Measurements from ENCODE around the gene OR56B4.

Gene OR56B4

GRCh38 chr11:6151117-6151516 lies 43.6 kb downstream of the OR56B4 start:
- DNase-seq (ENCODE audit: low read depth) = no peak

DNA sequence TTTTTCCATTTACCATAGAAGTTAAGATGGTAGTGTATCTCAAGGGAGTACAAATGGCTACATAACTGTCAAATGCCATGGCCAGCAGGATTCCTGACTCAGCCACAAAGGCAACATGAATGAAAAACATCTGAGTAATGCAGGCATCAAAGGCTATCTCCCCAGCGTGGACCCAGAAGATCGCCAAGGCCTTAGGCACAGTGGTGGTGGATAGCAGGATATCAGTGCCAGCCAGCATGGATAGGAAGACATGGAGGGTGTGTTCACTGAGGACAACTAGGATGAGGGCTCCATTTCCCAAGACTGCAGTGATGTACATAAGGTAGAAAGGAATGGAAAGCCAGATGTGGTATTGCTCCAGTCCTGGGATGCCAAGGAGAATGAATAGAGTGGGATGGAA lies 44.6 kb downstream of the OR56B4 start:
- DNase-seq (ENCODE audit: low read depth) = no peak

DNA sequence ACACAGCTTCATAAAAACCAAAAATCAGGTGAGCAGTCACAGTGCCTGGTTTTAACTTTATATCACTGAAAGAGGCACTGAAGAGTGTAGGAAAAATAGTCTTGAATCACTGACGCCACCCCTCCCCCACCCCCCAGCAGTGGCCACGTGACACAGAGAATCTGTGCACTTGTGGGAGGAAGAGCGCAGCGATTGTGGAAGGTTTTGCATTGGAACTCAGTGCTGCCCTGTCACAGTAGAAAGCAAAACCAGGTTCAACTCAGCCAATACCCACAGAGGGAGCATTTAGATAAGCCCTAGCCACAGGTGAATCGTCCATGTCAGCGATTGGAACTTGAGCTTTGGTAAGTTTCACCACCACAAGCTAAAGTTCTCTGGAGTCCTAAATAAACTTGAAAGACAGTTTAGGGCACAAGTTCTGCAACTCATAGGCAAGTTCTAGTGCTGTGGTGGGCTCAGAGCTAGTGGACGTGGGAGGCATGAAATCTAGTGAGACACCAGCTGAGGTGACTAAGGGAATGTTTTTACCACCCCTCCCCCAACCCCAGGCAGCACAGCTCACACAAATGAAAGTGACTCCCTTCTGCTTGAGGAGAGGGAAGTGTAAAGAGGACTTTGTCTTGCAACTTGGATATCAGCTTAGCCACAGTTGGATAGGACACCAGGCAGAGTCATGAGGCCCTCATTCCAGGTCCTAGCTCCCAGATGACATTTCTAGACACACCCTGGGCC lies 49.3 kb downstream of the OR56B4 start:
- DNase-seq (ENCODE audit: low read depth) = no peak

Measured in stimulated activated CD8-positive, alpha-beta memory T cell treated with anti-CD3 and anti-CD28 coated beads, Interleukin-12 subunit alpha, Interleukin-12 subunit beta, amount 100 ng/mL, for 1 hour (primary cell).